SK-N-MC (cell line): ENCODE measurements around the gene ENO3.

Experiments
- EZH2 ChIP-seq: fragments of 200-600 bp; sonication (generic); IDR thresholded peaks from one replicate; pipeline ENCODE4 v1.6.1; 2017; ENCODE audit warnings: antibody characterized with exemption
- FOXP2 ChIP-seq: optimal IDR thresholded peaks from 2 replicates; pipeline ENCODE3; 2011; ENCODE audit warnings: mild to moderate bottlenecking, moderate library complexity; ENCODE audit not compliant: insufficient read depth; ENCODE audit errors: extremely low read length, control extremely low read depth
- POLR2AphosphoS5 ChIP-seq: IDR thresholded peaks from 2 replicates; pipeline ENCODE4 v1.6.1; 2012; ENCODE audit warnings: mild to moderate bottlenecking, low read depth, low read length, borderline replicate concordance

DNA sequence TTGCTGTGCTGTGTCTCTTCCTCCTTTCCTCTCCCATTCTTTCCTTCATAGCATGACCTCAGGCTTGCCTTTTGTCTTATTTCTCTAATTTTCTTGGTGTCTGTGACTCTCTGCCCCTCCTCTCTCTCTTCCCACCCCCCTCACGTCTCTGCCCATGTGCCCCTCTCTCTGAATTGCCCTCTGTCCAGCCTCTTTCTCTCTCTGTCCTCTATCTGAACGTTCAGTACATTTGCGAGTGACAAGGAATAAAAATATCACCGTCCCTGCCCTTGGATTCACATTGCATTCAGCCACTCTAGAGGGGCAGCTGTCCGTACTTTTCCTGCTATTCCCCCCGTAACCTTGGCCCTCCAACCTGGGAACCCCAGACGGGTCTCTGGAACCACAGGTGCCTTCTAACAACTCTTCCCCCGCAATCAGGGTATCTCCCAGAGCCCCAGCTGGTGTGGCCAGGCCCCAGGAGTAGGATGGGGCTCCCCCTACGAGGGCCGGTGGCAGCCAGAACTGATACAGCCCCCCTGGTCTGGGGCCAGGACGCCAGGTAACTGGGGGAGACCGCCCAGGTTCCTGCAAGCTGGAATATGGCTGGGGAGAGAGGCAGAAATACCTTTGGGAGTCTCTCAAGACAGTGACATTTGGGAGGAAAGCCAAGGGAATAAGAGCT is 48.6 kb downstream of the ENO3 start:
- TF ChIP-seq POLR2AphosphoS5 (no peak), EZH2 (no peak), FOXP2 (no peak)
